Endodermal cell (in vitro differentiated cells): Measurements from ENCODE around the gene AQP1. TPM values are rescaled to one million over a fixed set of nuclear protein-coding genes. Genes with fewer than 3 reads are reported as not detected.

Experiments used
- DNase-seq: peaks from one replicate; pipeline ENCODE4 v3.0.0-alpha.2; 2017
- H3K27ac ChIP-seq: 2 replicates; pipeline ENCODE4 v1.5.1; 2013; ENCODE audit warnings: mild to moderate bottlenecking, low read depth, low read length, moderate library complexity
- H3K27me3 ChIP-seq: 2 replicates; pipeline ENCODE4 v1.6.1; 2013; ENCODE audit warnings: mild to moderate bottlenecking, low read length, moderate library complexity; ENCODE audit not compliant: insufficient read depth, control insufficient read depth, poor library complexity, severe bottlenecking
- H3K36me3 ChIP-seq: 2 replicates; pipeline ENCODE4 v1.7.0; 2013; ENCODE audit warnings: mild to moderate bottlenecking, low read length, moderate library complexity; ENCODE audit not compliant: control insufficient read depth, insufficient read depth
- H3K4me1 ChIP-seq: one replicate; pipeline ENCODE4 v1.7.0; 2013; ENCODE audit warnings: low read length; ENCODE audit not compliant: control insufficient read depth, insufficient read depth
- H3K4me3 ChIP-seq: 2 replicates; pipeline ENCODE4 v1.5.1; 2013; ENCODE audit warnings: mild to moderate bottlenecking, low read length, moderate library complexity
- H3K9ac ChIP-seq: 2 replicates; pipeline ENCODE4 v1.6.1; 2013; ENCODE audit warnings: mild to moderate bottlenecking, low read length, moderate library complexity; ENCODE audit not compliant: poor library complexity, severe bottlenecking; ENCODE audit errors: extremely low read depth
- H3K9me3 ChIP-seq: 2 replicates; pipeline ENCODE4 v1.6.1; 2013; ENCODE audit warnings: mild to moderate bottlenecking, low read length, moderate library complexity; ENCODE audit not compliant: control insufficient read depth
- H3K27ac Mint-ChIP-seq: 2 replicates; pipeline ENCODE4 v1.8.0; 2020; ENCODE audit warnings: mixed read lengths
- H3K27me3 Mint-ChIP-seq: 2 replicates; pipeline ENCODE4 v1.8.0; 2021; ENCODE audit warnings: mild to moderate bottlenecking, mixed read lengths; ENCODE audit not compliant: insufficient read depth
- H3K36me3 Mint-ChIP-seq: 2 replicates; pipeline ENCODE4 v1.8.0; 2020; ENCODE audit warnings: low read depth, mixed read lengths
- H3K4me1 Mint-ChIP-seq: 2 replicates; pipeline ENCODE4 v1.8.0; 2020; ENCODE audit warnings: mixed read lengths
- H3K4me3 Mint-ChIP-seq: 2 replicates; pipeline ENCODE4 v1.8.0; 2020; ENCODE audit warnings: mild to moderate bottlenecking, moderate library complexity, mixed read lengths
- H3K9me3 Mint-ChIP-seq: 2 replicates; pipeline ENCODE4 v1.8.0; 2020; ENCODE audit warnings: mild to moderate bottlenecking, mixed read lengths
- WGBS, 2 experiments: methylation state at CpG; one replicate each; pipeline versions ENCODE4 v1.1.5 to v1.1.7; 2013; ENCODE audit warnings: missing lambda C conversion rate in 2 of 2, mixed read lengths in 1 of 2; ENCODE audit not compliant: insufficient coverage in 1 of 2, insufficient read length in 1 of 2; 5-methylcytosine and 5-hydroxymethylcytosine counted together
- total RNA-seq, 2 donors: library from RNA; stranded (reverse); fragmentation: NEBNext Ultra II Directional in 1 of 2; extraction: Animal tissue kit (Norgen Biotek cat#: 25700) in 1 of 2; gene quantifications; 2 replicates in 1 of 2; 3 replicates in 1 of 2; pipeline ENCODE4 v1.2.1, GENCODE V29; 2021
- TF ChIP-seq, protein P1 (sequence below): fragments of 200-600 bp; sonication (generic); conservative IDR thresholded peaks from 2 replicates; pipeline ENCODE4 v1.5.0; 2021; ENCODE audit warnings: antibody characterized with exemption, mild to moderate bottlenecking

AQP1 gene
- total RNA-seq, 2 donors from 2014 or later = 0.26 to 0.91 TPM

DNA sequence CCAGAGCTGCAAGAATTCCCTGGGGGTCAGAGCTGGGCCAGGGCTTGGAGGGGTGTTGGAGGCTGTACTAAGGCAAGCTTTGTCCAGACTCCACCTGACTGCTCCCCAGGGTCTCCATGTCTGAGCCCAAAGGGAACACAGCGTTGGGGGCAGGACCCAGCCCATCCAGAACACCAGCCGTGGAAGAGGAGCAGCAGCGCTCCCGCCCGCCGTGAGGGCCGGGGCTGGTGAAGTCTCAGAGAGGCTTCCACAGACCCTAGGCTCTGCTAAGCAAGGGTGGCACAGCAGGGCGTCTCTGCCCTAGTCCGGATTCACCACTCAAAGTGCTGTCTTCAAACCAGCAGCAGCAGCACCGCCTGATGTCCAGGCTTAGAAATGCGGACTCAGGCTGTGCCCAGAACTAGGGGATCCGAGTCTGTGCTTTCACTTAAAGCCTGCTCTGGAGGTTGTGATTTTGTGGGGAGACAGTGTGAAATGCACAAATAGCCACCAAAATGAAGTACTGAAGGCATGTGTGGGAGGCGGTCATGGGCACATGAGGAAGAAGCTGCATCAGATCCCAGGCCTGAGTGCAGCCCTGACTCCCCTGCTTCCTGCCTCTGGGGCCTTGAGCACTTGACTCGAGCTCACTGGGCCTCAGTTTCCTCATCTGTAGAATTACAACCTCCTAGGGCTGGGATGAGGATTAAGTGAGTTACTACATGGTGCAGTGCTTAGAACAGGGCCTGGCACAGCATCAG lies 16.6 kb upstream of the AQP1 start:
- no peaks in the 10 kb centered on the region for H3K9me3 Mint-ChIP-seq
- H3K4me3 Mint-ChIP-seq = no peak overlapping the region
- no peak overlapping the region for H3K4me3 ChIP-seq
- no peaks in the 10 kb centered on the region for H3K36me3 ChIP-seq
- no peak overlapping the region for H3K27ac ChIP-seq
- no peak overlapping the region for H3K9ac ChIP-seq
- H3K27ac Mint-ChIP-seq = no peak overlapping the region
- 85 to 88% methylated on average over 13 to 14 of the region's 14 CpGs for WGBS, 2 experiments
- H3K36me3 Mint-ChIP-seq = no peaks in the 10 kb centered on the region
- H3K4me1 ChIP-seq = peaks cover 10% of the 10 kb centered on the region
- DNase-seq = peak; percentile 67
- H3K27me3 Mint-ChIP-seq = peaks cover 1% of the 10 kb centered on the region
- TF ChIP-seq, protein P1, sequence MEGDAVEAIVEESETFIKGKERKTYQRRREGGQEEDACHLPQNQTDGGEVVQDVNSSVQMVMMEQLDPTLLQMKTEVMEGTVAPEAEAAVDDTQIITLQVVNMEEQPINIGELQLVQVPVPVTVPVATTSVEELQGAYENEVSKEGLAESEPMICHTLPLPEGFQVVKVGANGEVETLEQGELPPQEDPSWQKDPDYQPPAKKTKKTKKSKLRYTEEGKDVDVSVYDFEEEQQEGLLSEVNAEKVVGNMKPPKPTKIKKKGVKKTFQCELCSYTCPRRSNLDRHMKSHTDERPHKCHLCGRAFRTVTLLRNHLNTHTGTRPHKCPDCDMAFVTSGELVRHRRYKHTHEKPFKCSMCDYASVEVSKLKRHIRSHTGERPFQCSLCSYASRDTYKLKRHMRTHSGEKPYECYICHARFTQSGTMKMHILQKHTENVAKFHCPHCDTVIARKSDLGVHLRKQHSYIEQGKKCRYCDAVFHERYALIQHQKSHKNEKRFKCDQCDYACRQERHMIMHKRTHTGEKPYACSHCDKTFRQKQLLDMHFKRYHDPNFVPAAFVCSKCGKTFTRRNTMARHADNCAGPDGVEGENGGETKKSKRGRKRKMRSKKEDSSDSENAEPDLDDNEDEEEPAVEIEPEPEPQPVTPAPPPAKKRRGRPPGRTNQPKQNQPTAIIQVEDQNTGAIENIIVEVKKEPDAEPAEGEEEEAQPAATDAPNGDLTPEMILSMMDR = peak; percentile 59
- H3K9me3 ChIP-seq = no peaks in the 10 kb centered on the region
- no peaks in the 10 kb centered on the region for H3K27me3 ChIP-seq
- peaks cover 17% of the 10 kb centered on the region for H3K4me1 Mint-ChIP-seq

DNA sequence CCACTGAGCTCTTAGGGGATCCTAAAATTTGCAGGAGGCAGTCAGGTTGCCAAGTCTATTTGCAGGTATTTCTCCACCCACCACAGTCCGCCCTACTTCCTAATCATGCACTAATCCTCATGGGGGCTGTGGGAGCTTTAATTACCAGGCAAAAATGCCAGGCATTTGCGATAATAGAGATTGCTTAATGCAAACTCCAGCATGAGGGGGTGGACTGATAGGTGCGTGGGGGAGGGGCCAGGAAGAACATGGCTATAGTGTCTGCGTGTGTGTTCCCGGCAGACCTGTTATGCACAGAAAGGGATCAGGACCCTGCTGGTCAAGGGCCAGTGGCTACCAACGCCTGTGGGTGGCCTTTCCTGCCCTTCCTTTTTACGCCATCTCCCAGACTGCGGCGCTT lies 15.6 kb upstream of the AQP1 start:
- Histone ChIP-seq H3K9ac (no peak overlapping the region), H3K9me3 (no peaks in the 10 kb centered on the region), H3K4me3 (no peak overlapping the region), H3K27me3 (no peaks in the 10 kb centered on the region), H3K36me3 (no peaks in the 10 kb centered on the region), H3K27ac (no peak overlapping the region), H3K4me1 (peaks cover 10% of the 10 kb centered on the region)
- DNase-seq = no peak
- Mint-ChIP-seq H3K27me3 (no peaks in the 10 kb centered on the region), H3K4me1 (peaks cover 17% of the 10 kb centered on the region), H3K9me3 (no peaks in the 10 kb centered on the region), H3K4me3 (no peak overlapping the region), H3K27ac (no peak overlapping the region), H3K36me3 (no peaks in the 10 kb centered on the region)
- TF ChIP-seq, protein P1 = no peak
- 82 to 88% methylated on average over 3 to 9 of the region's 9 CpGs for WGBS, 2 experiments

DNA sequence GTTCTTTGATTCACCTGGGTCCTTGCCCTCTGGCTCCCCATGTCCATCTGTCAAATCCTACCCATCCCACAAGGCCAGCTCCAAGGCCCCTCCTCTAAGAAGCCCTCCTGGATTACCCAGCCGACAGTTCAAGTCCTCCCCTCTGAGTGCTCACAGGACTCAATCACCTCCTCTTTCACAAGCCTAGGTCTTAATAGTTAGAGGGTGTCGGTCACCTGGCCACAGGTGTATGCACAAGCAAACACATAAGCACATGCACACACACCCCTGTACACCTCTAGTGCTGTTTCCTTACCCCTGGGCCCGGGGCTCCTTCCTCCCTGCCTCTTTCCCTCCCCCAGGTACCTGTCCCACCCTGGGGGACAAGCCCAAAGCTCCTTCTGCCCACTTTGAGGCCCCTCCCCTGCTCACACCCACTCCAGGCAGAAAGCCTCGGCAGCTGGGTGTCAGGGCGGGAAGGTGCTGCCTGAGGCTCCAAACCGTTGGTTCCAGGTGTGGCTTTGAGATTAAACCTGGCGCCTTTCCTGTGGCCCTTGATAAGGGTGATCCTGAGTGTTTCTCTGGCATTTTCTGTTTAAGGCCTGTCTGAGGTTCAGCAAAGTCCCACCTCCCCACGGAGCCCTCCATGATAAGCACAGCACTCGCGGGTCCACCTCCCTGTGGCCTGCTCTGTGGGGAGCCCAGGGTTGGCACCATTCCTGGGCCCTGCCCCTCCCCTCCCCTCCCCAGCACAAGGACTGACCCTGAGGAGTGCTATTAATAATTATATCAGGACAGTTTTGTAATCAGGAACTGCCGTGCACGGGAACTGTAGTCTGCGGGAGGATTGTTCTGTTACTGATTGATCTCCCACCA lies 14.6 kb upstream of the AQP1 start:
- H3K9ac ChIP-seq = no peak overlapping the region
- H3K27ac ChIP-seq = no peak overlapping the region
- DNase-seq = no peak
- no peaks in the 10 kb centered on the region for H3K36me3 ChIP-seq
- H3K4me1 Mint-ChIP-seq = peaks cover 17% of the 10 kb centered on the region
- no peaks in the 10 kb centered on the region for H3K27me3 Mint-ChIP-seq
- no peak overlapping the region for H3K4me3 ChIP-seq
- no peaks in the 10 kb centered on the region for H3K36me3 Mint-ChIP-seq
- H3K4me3 Mint-ChIP-seq = no peak overlapping the region
- no peaks in the 10 kb centered on the region for H3K9me3 Mint-ChIP-seq
- H3K4me1 ChIP-seq = peaks cover 10% of the 10 kb centered on the region
- TF ChIP-seq, protein P1 = no peak
- no peaks in the 10 kb centered on the region for H3K9me3 ChIP-seq
- no peaks in the 10 kb centered on the region for H3K27me3 ChIP-seq
- no peak overlapping the region for H3K27ac Mint-ChIP-seq
- 85 to 87% methylated on average over 4 to 13 of the region's 13 CpGs for WGBS, 2 experiments
